GM18505 (cell line): ENCODE results near the gene KCNG3.

ENCODE experiments used
- ATAC-seq: cut with Tn5 transposase; IDR thresholded peaks from one replicate; pipeline ENCODE4 v1.9.1; 2021; ENCODE audit not compliant: unreplicated experiment
- POLR2A ChIP-seq: IDR thresholded peaks from 4 replicates; pipeline ENCODE4 v1.6.1; 2011; ENCODE audit warnings: borderline replicate concordance; ENCODE audit not compliant: insufficient read depth, insufficient read length; ENCODE audit errors: extremely low read depth

Gene KCNG3

DNA sequence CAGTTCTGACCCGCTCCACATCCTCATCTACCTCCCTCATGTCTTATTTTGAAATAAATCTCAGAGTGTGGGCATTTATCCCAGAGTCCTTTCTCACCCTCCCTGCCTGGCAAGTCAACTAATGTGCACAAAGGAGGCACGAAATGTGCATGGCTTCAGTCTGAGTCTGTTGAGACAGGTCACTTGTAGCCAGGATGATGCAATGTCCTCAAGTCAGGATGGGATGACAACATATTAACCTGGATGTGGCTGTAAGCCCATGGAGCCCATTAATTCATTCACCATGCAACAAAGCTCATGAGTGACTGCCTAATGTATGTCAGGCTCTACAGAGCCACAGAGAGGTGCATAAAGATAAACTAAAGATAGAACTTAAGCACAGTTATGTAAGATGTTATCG is 34.5 kb downstream of the KCNG3 start:
- no peak for ATAC-seq
- TF ChIP-seq POLR2A, result no peak

DNA sequence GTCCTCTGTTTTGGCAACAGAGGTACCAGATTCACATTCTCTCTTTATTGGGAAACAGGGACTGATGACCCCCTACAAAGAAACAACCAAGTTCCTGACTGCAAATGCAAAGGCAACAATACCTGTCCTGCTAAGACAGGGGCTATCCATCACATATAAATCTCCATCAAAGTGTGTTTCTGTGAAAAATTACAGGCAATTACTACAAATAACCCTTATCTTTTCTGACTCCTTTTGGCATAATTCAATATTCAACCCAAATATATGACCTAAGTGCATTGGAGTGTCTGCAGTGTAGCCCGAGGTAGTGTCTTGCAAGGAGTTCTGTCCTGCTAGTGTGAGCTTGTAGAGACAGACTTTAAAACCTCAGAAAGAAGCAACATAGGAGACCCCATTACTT is 35.4 kb downstream of the KCNG3 start:
- ATAC-seq, result no peak
- no peak for TF ChIP-seq POLR2A

DNA sequence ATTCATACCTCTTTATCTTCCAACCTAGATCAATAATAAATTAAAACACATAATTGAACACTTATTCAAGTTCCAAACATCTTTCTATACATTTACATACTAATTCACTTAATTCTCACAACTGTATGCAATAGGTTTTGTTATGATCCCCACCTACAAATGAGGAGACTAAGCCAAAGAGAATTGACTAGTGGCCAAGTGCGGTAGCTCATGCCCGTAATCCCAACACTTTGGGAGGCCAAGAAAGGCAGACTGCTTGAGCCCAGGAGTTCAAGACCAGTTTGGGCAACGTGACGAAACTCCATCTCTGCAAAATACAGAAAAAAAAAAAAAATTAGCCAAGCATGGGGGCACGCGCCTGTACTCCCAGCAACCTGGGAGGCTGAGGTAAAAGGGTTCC is 36.8 kb downstream of the KCNG3 start:
- ATAC-seq, result no peak
- TF ChIP-seq POLR2A, result no peak

DNA sequence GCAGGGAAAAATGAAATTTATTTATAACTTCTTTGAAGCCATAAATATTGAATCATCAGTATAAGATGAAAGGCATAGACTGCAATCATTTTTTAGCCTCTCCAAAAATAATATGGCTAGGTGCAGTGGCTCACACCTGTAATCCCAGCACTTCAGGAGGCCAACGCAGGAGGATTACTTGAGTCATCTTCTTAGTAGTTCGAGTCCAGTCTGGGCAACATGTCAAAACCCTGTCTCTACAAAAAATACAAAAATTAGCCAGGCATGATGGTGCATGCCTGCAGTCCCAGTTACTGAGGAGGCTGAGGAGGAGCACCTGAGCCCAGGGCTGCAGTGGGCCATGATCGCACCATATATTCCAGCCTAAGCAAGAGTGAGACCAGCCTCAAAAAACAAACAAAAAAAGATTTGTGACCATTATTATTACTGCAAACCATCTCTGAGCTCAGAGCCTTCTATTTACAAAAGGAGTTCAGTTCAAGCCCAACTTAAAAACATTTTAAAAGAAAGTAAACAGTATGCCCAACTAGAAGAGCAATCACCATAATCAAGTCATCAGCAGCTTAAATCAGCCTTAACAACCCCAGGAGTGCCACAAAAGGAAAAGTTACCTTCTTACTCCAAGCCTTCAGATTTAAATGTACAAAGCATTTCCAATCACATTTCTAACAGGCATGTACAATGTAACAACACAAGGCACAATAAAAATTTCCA is 37.5 kb downstream of the KCNG3 start:
- no peak for TF ChIP-seq POLR2A
- ATAC-seq, result no peak

DNA sequence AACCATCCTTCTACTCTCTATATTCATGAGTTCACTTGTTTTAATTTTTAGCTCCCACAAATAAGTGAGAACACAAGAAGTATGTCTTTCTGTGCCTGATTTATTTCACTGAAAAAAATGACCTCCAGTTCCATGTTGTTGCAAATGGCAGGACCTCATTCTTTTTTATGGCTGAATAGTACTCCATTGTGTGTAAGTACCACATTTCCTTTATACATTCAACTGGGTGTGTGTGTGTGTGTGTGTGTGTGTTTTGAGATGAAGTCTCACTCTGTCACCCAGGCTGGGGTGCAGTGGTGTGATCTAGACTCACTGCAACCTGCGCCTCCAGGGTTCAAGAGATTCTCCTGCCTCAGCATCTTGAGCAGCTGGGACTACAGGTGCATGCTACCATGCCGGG is 41.2 kb downstream of the KCNG3 start:
- no peak for TF ChIP-seq POLR2A
- ATAC-seq, result no peak

- no peak for TF ChIP-seq POLR2A
- no peak for ATAC-seq
These were observed 43.6 kb downstream of the KCNG3 start for GRCh38 chr2:42450136-42450535.

- no peak for TF ChIP-seq POLR2A
- ATAC-seq, result no peak
These were observed 44.4 kb downstream of the KCNG3 start for GRCh38 chr2:42449163-42450087.

DNA sequence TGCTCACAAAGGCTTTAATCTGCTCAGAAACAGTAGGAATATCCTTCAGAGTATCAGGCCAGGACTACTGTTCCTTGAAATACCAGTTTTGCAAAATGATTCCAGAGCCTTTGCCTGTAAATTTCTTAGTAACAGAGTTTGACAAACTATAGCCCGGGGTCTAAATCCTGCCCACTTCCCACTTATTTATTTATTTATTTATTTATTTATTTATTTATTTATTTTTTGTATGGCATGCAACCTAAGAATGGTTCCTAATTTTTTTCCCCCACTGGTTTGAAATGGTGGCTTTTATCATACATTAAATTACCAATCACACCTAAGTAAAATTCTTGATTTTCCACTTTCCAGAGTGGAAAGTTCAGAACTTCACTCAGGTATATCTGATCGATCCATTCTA is 45.6 kb downstream of the KCNG3 start:
- no peak for ATAC-seq
- TF ChIP-seq POLR2A, result no peak

- no peak for TF ChIP-seq POLR2A
- no peak for ATAC-seq
These were observed 47.1 kb downstream of the KCNG3 start for GRCh38 chr2:42446503-42447271.

DNA sequence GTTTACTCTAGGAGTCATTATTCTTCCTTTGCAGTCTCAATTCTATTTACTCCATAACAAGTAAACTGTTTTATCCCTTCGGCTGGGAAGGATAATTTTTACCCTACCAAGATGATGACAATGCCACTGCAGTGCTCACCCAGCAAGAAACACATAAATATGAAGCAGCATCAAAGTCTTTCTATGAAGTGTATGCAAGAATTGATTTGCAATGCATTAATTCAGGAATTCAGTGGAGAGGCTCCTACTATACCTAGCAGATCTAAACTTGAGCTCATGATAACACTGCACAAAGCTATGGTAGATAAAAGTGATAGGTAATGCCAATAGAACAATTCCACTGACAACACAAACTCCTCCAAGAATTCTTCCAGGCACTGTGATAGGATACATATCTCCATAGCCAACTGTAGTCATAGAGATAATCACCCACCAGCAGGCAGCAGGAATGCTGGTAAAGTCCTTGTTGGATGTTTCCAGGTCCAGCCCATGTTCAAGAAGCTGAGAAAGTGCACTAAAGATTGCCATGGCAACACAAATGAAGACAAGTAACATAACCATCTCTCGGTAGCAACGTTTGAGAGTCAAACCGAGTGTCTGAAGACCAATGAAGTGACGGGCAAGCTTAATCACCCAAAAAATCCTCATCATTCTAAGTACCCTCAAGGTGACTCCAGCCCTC is 49.9 kb downstream of the KCNG3 start:
- no peak for ATAC-seq
- TF ChIP-seq POLR2A, result no peak

GRCh38 chr2:42442774-42443173 is 51.0 kb downstream of the KCNG3 start:
- TF ChIP-seq POLR2A, result no peak

DNA sequence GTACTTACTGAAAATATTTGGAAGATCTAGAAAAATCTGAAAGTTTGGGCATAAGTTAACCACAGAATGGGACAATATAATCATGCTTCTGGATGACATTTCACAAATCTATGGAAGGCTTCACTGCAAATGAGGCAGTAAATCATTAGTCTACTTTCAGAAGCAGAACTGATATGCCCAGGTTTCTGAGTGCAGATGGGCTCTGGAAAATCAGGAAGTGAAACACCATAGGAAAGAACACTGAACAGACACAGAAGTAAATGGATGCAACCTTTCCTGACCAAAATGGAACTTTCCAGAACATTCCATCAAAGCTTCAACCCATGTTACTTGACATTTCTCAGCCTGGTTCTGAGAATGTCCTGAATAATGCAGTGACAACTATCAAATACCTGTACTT is 55.1 kb downstream of the KCNG3 start:
- no peak for TF ChIP-seq POLR2A

More at GRCh38 chr2:42442774-42443173, 51.0 kb downstream of the KCNG3 start:
- ATAC-seq, result no peak

GRCh38 chr2:42436370-42436769 is 57.4 kb downstream of the KCNG3 start:
- TF ChIP-seq POLR2A, result no peak
- ATAC-seq, result no peak

More for the DNA sequence above, 55.1 kb downstream of the KCNG3 start:
- ATAC-seq, result no peak
